ENCODE results near the gene HIKESHI. TPM values are rescaled to one million over a fixed set of nuclear protein-coding genes. Genes with fewer than 3 reads are reported as not detected.

Gene HIKESHI
- total RNA-seq, 2 donors from 2014 or later, result 67.5 to 76.3 TPM

DNA sequence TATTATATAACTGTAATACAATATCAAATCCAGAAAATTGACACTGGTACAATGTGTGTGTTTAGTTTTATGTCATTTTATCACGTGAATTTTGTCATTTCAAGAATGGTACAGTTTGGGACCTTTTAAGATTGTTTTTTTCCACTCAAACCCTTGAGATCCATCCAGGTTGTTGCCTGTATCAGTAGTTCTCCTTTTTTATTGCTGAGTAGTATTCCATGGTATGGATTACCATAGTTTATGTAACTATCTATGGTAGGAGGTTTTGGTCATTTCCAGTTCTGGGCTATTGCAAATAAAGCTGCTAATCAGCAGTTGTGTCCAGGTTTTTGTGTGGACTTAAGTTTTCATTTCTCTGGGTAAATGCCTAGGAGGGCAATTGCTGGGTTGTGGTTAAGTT is 32.4 kb upstream of the HIKESHI start:
- Histone ChIP-seq H3K36me3 (ENCODE audit: control insufficient read depth, insufficient read depth, low read length) (peaks cover 53% of the 10 kb centered on the region), H3K9ac (ENCODE audit: extremely low read depth, low read length, poor library complexity, severe bottlenecking) (no peak overlapping the region), H3K4me3 (ENCODE audit: low read length) (no peak overlapping the region), H3K9me3 (ENCODE audit: control insufficient read depth, low read length) (no peaks in the 10 kb centered on the region), H3K27me3 (ENCODE audit: control insufficient read depth, insufficient read depth, low read length, poor library complexity, severe bottlenecking) (no peaks in the 10 kb centered on the region), H3K4me1 (ENCODE audit: control insufficient read depth, insufficient read depth, low read length) (no peaks in the 10 kb centered on the region), H3K27ac (ENCODE audit: low read depth, low read length) (no peak overlapping the region)
- 100% methylated on average over 1 of the region's 1 CpG; no CpG with 5 or more reads in 1 of the 2 experiments for WGBS, 2 experiments (ENCODE audit: insufficient coverage in 1 of 2, insufficient read length in 1 of 2)
- TF ChIP-seq, protein P1, sequence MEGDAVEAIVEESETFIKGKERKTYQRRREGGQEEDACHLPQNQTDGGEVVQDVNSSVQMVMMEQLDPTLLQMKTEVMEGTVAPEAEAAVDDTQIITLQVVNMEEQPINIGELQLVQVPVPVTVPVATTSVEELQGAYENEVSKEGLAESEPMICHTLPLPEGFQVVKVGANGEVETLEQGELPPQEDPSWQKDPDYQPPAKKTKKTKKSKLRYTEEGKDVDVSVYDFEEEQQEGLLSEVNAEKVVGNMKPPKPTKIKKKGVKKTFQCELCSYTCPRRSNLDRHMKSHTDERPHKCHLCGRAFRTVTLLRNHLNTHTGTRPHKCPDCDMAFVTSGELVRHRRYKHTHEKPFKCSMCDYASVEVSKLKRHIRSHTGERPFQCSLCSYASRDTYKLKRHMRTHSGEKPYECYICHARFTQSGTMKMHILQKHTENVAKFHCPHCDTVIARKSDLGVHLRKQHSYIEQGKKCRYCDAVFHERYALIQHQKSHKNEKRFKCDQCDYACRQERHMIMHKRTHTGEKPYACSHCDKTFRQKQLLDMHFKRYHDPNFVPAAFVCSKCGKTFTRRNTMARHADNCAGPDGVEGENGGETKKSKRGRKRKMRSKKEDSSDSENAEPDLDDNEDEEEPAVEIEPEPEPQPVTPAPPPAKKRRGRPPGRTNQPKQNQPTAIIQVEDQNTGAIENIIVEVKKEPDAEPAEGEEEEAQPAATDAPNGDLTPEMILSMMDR (conservative IDR thresholded peaks at IDR 0.05), result no peak
- H3K27me3 Mint-ChIP-seq (ENCODE audit: insufficient read depth), result no peaks in the 10 kb centered on the region
- H3K4me3 Mint-ChIP-seq, result no peak overlapping the region
- H3K9me3 Mint-ChIP-seq, result no peaks in the 10 kb centered on the region
- H3K36me3 Mint-ChIP-seq (ENCODE audit: low read depth), result peaks cover 35% of the 10 kb centered on the region
- H3K4me1 Mint-ChIP-seq, result peaks cover 5% of the 10 kb centered on the region
- no peak for DNase-seq
- H3K27ac Mint-ChIP-seq, result no peak overlapping the region

DNA sequence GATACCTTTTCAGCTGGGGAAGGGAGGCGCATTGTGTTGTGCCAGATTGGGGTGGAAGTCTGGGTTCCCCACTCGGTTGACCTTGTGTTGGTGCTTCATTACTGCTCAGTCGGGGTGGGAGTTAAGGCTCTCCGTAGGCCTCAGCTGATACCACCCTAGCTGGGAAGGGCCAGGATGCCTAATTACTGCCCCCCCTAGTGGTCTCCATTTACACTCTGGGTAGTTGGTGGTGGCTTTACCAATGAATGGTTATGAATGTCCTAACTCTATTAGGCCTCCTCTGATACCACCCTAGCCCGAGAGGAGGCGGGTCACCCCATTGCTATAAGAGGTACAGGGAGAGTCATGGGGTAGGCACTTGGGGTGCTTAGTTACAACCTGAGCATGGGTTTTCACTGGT is 27.5 kb upstream of the HIKESHI start:
- DNase-seq, result peak; percentile 81
- Histone ChIP-seq H3K27ac (ENCODE audit: low read depth, low read length) (no peak overlapping the region), H3K9ac (ENCODE audit: extremely low read depth, low read length, poor library complexity, severe bottlenecking) (no peak overlapping the region), H3K9me3 (ENCODE audit: control insufficient read depth, low read length) (no peaks in the 10 kb centered on the region), H3K4me3 (ENCODE audit: low read length) (no peak overlapping the region), H3K4me1 (ENCODE audit: control insufficient read depth, insufficient read depth, low read length) (no peaks in the 10 kb centered on the region), H3K36me3 (ENCODE audit: control insufficient read depth, insufficient read depth, low read length) (peaks cover 60% of the 10 kb centered on the region), H3K27me3 (ENCODE audit: control insufficient read depth, insufficient read depth, low read length, poor library complexity, severe bottlenecking) (no peaks in the 10 kb centered on the region)
- TF ChIP-seq, protein P1 (conservative IDR thresholded peaks at IDR 0.05), result peak; percentile 80
- H3K27ac Mint-ChIP-seq, result peak overlapping the region; percentile 89
- H3K9me3 Mint-ChIP-seq, result no peaks in the 10 kb centered on the region
- peaks cover 8% of the 10 kb centered on the region for H3K4me1 Mint-ChIP-seq
- 86% methylated on average over 6 of the region's 6 CpGs; no CpG with 5 or more reads in 1 of the 2 experiments for WGBS, 2 experiments (ENCODE audit: insufficient coverage in 1 of 2, insufficient read length in 1 of 2)
- no peak overlapping the region for H3K4me3 Mint-ChIP-seq
- H3K36me3 Mint-ChIP-seq (ENCODE audit: low read depth), result peaks cover 42% of the 10 kb centered on the region
- no peaks in the 10 kb centered on the region for H3K27me3 Mint-ChIP-seq (ENCODE audit: insufficient read depth)

DNA sequence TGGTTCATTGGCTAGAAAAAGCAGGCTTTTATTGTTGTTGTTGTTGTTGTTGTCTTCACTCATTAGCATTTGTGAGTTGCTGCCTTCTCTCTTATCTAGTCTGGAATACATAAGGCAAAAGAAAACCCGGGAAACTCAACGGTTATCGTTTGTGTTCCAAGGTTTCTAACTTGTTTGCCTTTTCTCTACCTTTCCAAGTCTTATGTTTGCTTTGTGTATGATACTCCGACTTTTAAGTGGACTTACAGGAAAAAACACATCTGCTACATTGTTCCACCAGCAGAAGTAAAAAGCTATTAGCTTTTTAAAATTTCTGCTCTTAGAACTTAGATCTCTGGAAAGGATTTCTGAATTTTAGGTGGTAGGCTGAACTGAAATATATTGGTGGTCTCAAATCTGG is 27.0 kb upstream of the HIKESHI start:
- Mint-ChIP-seq H3K4me3 (no peak overlapping the region), H3K36me3 (ENCODE audit: low read depth) (peaks cover 42% of the 10 kb centered on the region), H3K4me1 (peaks cover 8% of the 10 kb centered on the region), H3K27me3 (ENCODE audit: insufficient read depth) (no peaks in the 10 kb centered on the region), H3K9me3 (no peaks in the 10 kb centered on the region), H3K27ac (no peak overlapping the region)
- TF ChIP-seq, protein P1 (conservative IDR thresholded peaks at IDR 0.05), result no peak
- Histone ChIP-seq H3K36me3 (ENCODE audit: control insufficient read depth, insufficient read depth, low read length) (peaks cover 59% of the 10 kb centered on the region), H3K4me3 (ENCODE audit: low read length) (no peak overlapping the region), H3K27me3 (ENCODE audit: control insufficient read depth, insufficient read depth, low read length, poor library complexity, severe bottlenecking) (no peaks in the 10 kb centered on the region), H3K4me1 (ENCODE audit: control insufficient read depth, insufficient read depth, low read length) (no peaks in the 10 kb centered on the region), H3K27ac (ENCODE audit: low read depth, low read length) (no peak overlapping the region), H3K9me3 (ENCODE audit: control insufficient read depth, low read length) (no peaks in the 10 kb centered on the region), H3K9ac (ENCODE audit: extremely low read depth, low read length, poor library complexity, severe bottlenecking) (no peak overlapping the region)
- WGBS, 2 experiments (ENCODE audit: insufficient coverage in 1 of 2, insufficient read length in 1 of 2), result 93 to 98% methylated on average over 4 of the region's 4 CpGs
- DNase-seq, result no peak

All from endodermal cell (in vitro differentiated cells).